Heart left ventricle (tissue), 16 donors: Measurements from ENCODE around the gene SURF6. TPM values are rescaled to one million over a fixed set of nuclear protein-coding genes. Genes with fewer than 3 reads are reported as not detected.
A peak's percentile ranks its signal among the peaks of the same experiment; 100 is the strongest.
"Not testable (repeated sequence)": the region's sequence is repeated elsewhere in the genome, so short reads cannot be mapped to it uniquely, and the experiment has no call there.

Experiments
- ATAC-seq, 4 donors: fragments of 200-7000 bp; cut with Tn5 transposase; one replicate each; pipeline ENCODE4 v1.9.1; 2020 to 2022; ENCODE audit warnings: moderate library complexity in 4 of 4, mild to moderate bottlenecking in 3 of 4, moderate number of reproducible peaks in 1 of 4
- DNase-seq, 5 donors: peaks; one replicate each; pipeline ENCODE4 v3.0.0-alpha.2; 2020
- H3K27ac ChIP-seq, 12 donors: fragments of 200-600 bp; sonication (generic) in 4 of 12; one replicate each; pipeline versions ENCODE4 v1.5.0 to v1.8.0; 2016 to 2022; ENCODE audit warnings: mild to moderate bottlenecking in 2 of 12
- H3K27me3 ChIP-seq, 9 donors: fragments of 200-600 bp; sonication (generic) in 2 of 9; one replicate each; pipeline versions ENCODE4 v1.5.1 to v1.8.0; 2016 to 2022; ENCODE audit warnings: mild to moderate bottlenecking in 3 of 9
- H3K36me3 ChIP-seq, 9 donors: fragments of 200-600 bp; sonication (generic) in 2 of 9; one replicate each; pipeline versions ENCODE4 v1.5.0 to v1.8.0; 2018 to 2022; ENCODE audit warnings: mild to moderate bottlenecking in 2 of 9
- H3K4me1 ChIP-seq, 12 donors: fragments of 200-600 bp; sonication (generic) in 4 of 12; one replicate each; pipeline versions ENCODE4 v1.5.0 to v1.8.0; 2016 to 2022; ENCODE audit warnings: mild to moderate bottlenecking in 3 of 12
- H3K4me3 ChIP-seq, 12 donors: fragments of 200-600 bp; sonication (generic) in 4 of 12; one replicate each; pipeline versions ENCODE4 v1.5.0 to v1.8.0; 2017 to 2022; ENCODE audit warnings: mild to moderate bottlenecking in 9 of 12, moderate library complexity in 4 of 12
- H3K9me3 ChIP-seq, 12 donors: fragments of 200-600 bp; sonication (generic) in 4 of 12; one replicate each; pipeline versions ENCODE4 v1.5.0 to v1.8.0; 2016 to 2022; ENCODE audit warnings: mild to moderate bottlenecking in 1 of 12
- POLR2A ChIP-seq, 2 donors: fragments of 450-650 bp; IDR thresholded peaks; one replicate each; pipeline ENCODE4 v1.6.1; 2017; ENCODE audit warnings: antibody characterized with exemption in 2 of 2, mild to moderate bottlenecking in 2 of 2, moderate library complexity in 2 of 2
- WGBS, 4 donors: extraction: QIAGEN DNeasy Blood & Tissue Kit in 2 of 4; methylation state at CpG; one replicate each; pipeline versions ENCODE4 v1.1.5 to v1.1.7; 2013 to 2018; 5-methylcytosine and 5-hydroxymethylcytosine counted together
- intact Hi-C, 10 donors: fragments of 100-400 bp; cut with DNase I; formaldehyde crosslinking; loops; one replicate each; pipeline versions ENCODE4 v1.11.1 to v1.14.2; 2022
- polyA plus RNA-seq, 2 donors: library from polyadenylated mRNA; stranded (reverse); fragments of 200-250 nt; gene quantifications; one replicate each; pipeline ENCODE4 v1.2.3, GENCODE V29; 2013
- total RNA-seq, 9 donors: library from RNA; depleted of rRNA in 2 of 9; stranded (reverse); fragments of >200 nt in 2 of 9; fragmentation: NEBNext Ultra II Directional in 3 of 9; extraction: Animal tissue kit (Norgen Biotek cat#: 25700) in 3 of 9; gene quantifications; one replicate each; pipeline versions ENCODE4 v1.1.0 to v1.2.4, GENCODE V29; 2016 to 2023
- TF ChIP-seq, protein P1 (sequence below), 12 donors: fragments of 200-600 bp; sonication (generic) in 4 of 12; IDR thresholded peaks; one replicate each; pipeline versions ENCODE4 v1.5.0 to v1.8.0; 2018 to 2022; ENCODE audit warnings: antibody characterized with exemption in 12 of 12, mild to moderate bottlenecking in 5 of 12
- donor health status: ischemic (EF 13 %, LVEDD 7.1; RV severe dilation, severe dysfunction).
- donor health status: healthy with polysubstance abuse.
- donor health status: DM: no; HTN: yes; CAD: no.
- donor health status: DM: no; HTN: no; CAD: no.
- donor health status: ischemic (EF 25% LVEDD 6.9; RV normal size, moderate dysfunction).
- donor health status: ischemic (EF 25% LVEDD 5.7; RV mildly dilated, moderate dysfunction).
- donor health status: healthy.
- donor health status: DM: yes; HTN: yes; CAD: no.
- donor health status: ischemic (EF 35%, LVEDD 5.7; RV mildly dilated, moderate dysfunction).
- donor health status: nonischemic (EF 11% LVEDD 7.7; RV severe dilation, severe dysfunction).
- donor health status: DM: yes; HTN: yes; CAD: no.
- donor health status: PGD.
- donor health status: ischemic (EF 29% LVEDD 5.4; RV normal size, mild dysfunction).
- donor health status: nonischemic (EF 23%, LVEDD 6.1; RV moderate dilation, normal function).

Gene SURF6
- total and polyA plus RNA-seq, 11 donors = 9.2 to 19.6 (median 11.1) TPM

- H3K27ac ChIP-seq = no peak overlapping the region
- DNase-seq (no peak), ATAC-seq (no peak)
- H3K4me1 ChIP-seq = peaks cover 6 to 25% (median 17%) of the 10 kb centered on the region in 12 donors
- H3K9me3 ChIP-seq = no peaks in the 10 kb centered on the region
- 95 to 97% (median 97%) methylated on average over 57 of the region's 57 CpGs for WGBS, 4 donors
- peaks cover 0 to 51% (median 45%) of the 10 kb centered on the region in 9 donors for H3K36me3 ChIP-seq
- no peak overlapping the region for H3K4me3 ChIP-seq
- TF ChIP-seq, protein P1, sequence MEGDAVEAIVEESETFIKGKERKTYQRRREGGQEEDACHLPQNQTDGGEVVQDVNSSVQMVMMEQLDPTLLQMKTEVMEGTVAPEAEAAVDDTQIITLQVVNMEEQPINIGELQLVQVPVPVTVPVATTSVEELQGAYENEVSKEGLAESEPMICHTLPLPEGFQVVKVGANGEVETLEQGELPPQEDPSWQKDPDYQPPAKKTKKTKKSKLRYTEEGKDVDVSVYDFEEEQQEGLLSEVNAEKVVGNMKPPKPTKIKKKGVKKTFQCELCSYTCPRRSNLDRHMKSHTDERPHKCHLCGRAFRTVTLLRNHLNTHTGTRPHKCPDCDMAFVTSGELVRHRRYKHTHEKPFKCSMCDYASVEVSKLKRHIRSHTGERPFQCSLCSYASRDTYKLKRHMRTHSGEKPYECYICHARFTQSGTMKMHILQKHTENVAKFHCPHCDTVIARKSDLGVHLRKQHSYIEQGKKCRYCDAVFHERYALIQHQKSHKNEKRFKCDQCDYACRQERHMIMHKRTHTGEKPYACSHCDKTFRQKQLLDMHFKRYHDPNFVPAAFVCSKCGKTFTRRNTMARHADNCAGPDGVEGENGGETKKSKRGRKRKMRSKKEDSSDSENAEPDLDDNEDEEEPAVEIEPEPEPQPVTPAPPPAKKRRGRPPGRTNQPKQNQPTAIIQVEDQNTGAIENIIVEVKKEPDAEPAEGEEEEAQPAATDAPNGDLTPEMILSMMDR (IDR thresholded peaks at IDR 0.05) = no peak
- TF ChIP-seq POLR2A (IDR thresholded peaks at IDR 0.05) = no peak
- H3K27me3 ChIP-seq = no peaks in the 10 kb centered on the region
- intact Hi-C loops = loop anchor here in 3 of 10 donors (2.0 to 10.0 kb wide), 3 partner anchors 97 to 147 kb away; no protein-coding TSS in a partner anchor
These were observed 4.2 kb downstream of the SURF6 start for GRCh38 chr9:133331641-133332380.

- 82 to 89% (median 87%) methylated on average over 19 of the region's 19 CpGs for WGBS, 4 donors
- ATAC-seq (no peak), DNase-seq (peak in 1 of 5 donors; percentile 20)
- H3K36me3 ChIP-seq = peaks cover 0 to 51% (median 45%) of the 10 kb centered on the region in 9 donors
- TF ChIP-seq POLR2A (IDR thresholded peaks at IDR 0.05) = no peak
- TF ChIP-seq, protein P1 (IDR thresholded peaks at IDR 0.05) = no peak
- H3K4me3 ChIP-seq = no peak overlapping the region
- intact Hi-C loops = loop anchor here in 2 of 10 donors (5.0 to 10.0 kb wide), 2 partner anchors 96 to 144 kb away; no protein-coding TSS in a partner anchor
- H3K27ac ChIP-seq = no peak overlapping the region
- peaks cover 4 to 19% (median 12%) of the 10 kb centered on the region in 12 donors for H3K4me1 ChIP-seq
- H3K9me3 ChIP-seq = no peaks in the 10 kb centered on the region
- no peaks in the 10 kb centered on the region for H3K27me3 ChIP-seq
These were observed 4.8 kb downstream of the SURF6 start for GRCh38 chr9:133331221-133331620.

DNA sequence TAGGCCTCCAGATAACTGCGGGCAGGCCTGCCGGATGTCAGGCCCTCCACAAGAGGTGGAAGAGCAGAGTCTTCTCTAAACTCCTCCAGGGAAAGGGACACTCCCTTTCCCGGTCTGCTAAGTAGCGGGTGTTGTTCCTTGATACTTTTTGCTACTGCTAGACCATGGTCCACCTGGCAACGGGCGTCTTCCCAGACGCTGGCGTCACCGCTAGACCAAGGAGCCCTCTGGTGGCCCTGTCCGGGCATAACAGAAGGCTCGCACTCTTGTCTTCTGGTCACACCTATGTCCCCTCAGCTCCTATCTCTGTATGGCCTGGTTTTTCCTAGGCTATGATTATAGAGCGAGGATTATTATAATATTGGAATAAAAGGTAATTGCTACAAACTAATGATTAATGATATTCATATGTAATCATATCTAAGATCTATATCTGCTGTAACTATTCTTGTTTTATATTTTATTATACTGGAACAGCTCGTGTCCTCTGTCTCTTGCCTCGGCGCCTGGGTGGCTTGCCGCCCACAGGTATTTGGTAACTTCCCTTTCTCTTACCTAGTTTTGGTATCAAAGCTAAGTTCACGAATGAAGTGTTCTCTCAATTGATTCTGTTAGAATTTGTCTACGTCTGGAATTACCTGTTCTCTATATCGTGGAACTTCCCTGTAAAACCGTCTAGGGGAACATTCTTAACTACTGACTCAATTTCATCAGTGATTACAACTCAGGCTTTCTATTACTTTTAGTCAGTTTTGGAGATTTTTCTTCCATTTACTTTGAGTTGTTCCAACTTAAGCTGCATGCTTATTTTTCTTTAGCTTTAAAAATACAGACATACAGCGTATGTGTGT is 6.5 kb downstream of the SURF6 start:
- H3K36me3 ChIP-seq = peaks cover 0 to 51% (median 45%) of the 10 kb centered on the region in 9 donors

More for the DNA sequence above, 6.5 kb downstream of the SURF6 start:
- 56 to 59% (median 57%) methylated on average over 20 to 21 of the region's 21 CpGs for WGBS, 4 donors
- TF ChIP-seq, protein P1 (IDR thresholded peaks at IDR 0.05) = peak; percentile 39 to 67 (median 56)
- ATAC-seq, H3K4me3 ChIP-seq, H3K4me1 ChIP-seq, H3K27me3 ChIP-seq, H3K27ac ChIP-seq, H3K9me3 ChIP-seq: not testable (repeated sequence)
- intact Hi-C loops = loop anchor here in 9 of 10 donors (1.0 to 10.0 kb wide), 6 partner anchors 52 to 145 kb away; partner anchors contain the start of gene ABO (in 2 of the 9)
- peak in 1 of 5 donors; percentile 62 for DNase-seq
